GM19467 (cell line): Measurements from ENCODE around the gene RPS25.
"Not testable (repeated sequence)": the region's sequence is repeated elsewhere in the genome, so short reads cannot be mapped to it uniquely, and the experiment has no call there.

Source experiments
- ATAC-seq: cut with Tn5 transposase; IDR thresholded peaks from one replicate; pipeline ENCODE4 v1.9.1; 2021; ENCODE audit warnings: mild to moderate bottlenecking, moderate library complexity; ENCODE audit not compliant: unreplicated experiment

Gene RPS25

GRCh38 chr11:119041821-119042514, 23.8 kb upstream of the RPS25 start:
- ATAC-seq, result no peak

GRCh38 chr11:119039471-119039870, 21.3 kb upstream of the RPS25 start:
- ATAC-seq, result not testable (repeated sequence)

GRCh38 chr11:119038884-119039283, 20.7 kb upstream of the RPS25 start:
- no peak for ATAC-seq

GRCh38 chr11:119034813-119035212, 16.7 kb upstream of the RPS25 start:
- no peak for ATAC-seq

- ATAC-seq, result not testable (repeated sequence)
These were observed 15.3 kb upstream of the RPS25 start for GRCh38 chr11:119033421-119033820.

GRCh38 chr11:119031912-119032280, 13.8 kb upstream of the RPS25 start:
- ATAC-seq, result no peak

- ATAC-seq, result peak; percentile 87
These were observed 12.3 kb upstream of the RPS25 start, which contains the start of gene SLC37A4 for GRCh38 chr11:119030329-119031047. Gene SLC37A4 (minus strand): TSS chr11:119030877.

GRCh38 chr11:119030029-119030328, 11.8 kb upstream of the RPS25 start:
- ATAC-seq, result peak; percentile 14

GRCh38 chr11:119029340-119030028, 11.3 kb upstream of the RPS25 start:
- ATAC-seq, result no peak

GRCh38 chr11:119029069-119029339, 10.9 kb upstream of the RPS25 start:
- ATAC-seq, result no peak

- ATAC-seq, result no peak
These were observed 10.4 kb upstream of the RPS25 start for GRCh38 chr11:119028346-119029068.

GRCh38 chr11:119027561-119028345, 9.6 kb upstream of the RPS25 start:
- no peak for ATAC-seq

GRCh38 chr11:119026970-119027369, 8.8 kb upstream of the RPS25 start:
- no peak for ATAC-seq

GRCh38 chr11:119025978-119026766, 8.0 kb upstream of the RPS25 start:
- no peak for ATAC-seq

- ATAC-seq, result no peak
These were observed 7.4 kb upstream of the RPS25 start for GRCh38 chr11:119025541-119025940.

GRCh38 chr11:119025099-119025473, 6.9 kb upstream of the RPS25 start:
- ATAC-seq, result no peak

GRCh38 chr11:119024430-119025098, 6.4 kb upstream of the RPS25 start:
- ATAC-seq, result no peak

GRCh38 chr11:119023741-119024140, 5.6 kb upstream of the RPS25 start:
- no peak for ATAC-seq

GRCh38 chr11:119021631-119022030, 3.5 kb upstream of the RPS25 start:
- no peak for ATAC-seq

GRCh38 chr11:119019996-119020395, 1.9 kb upstream of the RPS25 start:
- no peak for ATAC-seq
